GM21825 (cell line): ENCODE measurements around the gene NEMP1.
"Not testable (repeated sequence)": the region's sequence is repeated elsewhere in the genome, so short reads cannot be mapped to it uniquely, and the experiment has no call there.

Source experiments
- ATAC-seq: cut with Tn5 transposase; IDR thresholded peaks from one replicate; pipeline ENCODE4 v1.9.1; 2021; ENCODE audit warnings: mild to moderate bottlenecking, moderate library complexity; ENCODE audit not compliant: unreplicated experiment

Gene NEMP1

GRCh38 chr12:57057067-57057751 is 21.4 kb downstream of the NEMP1 start:
- ATAC-seq, result no peak

- no peak for ATAC-seq
Measured at GRCh38 chr12:57055824-57056223, 22.8 kb downstream of the NEMP1 start.

- ATAC-seq, result not testable (repeated sequence)
Measured at GRCh38 chr12:57053901-57054300, 24.7 kb downstream of the NEMP1 start.

GRCh38 chr12:57053146-57053545 is 25.4 kb downstream of the NEMP1 start:
- not testable (repeated sequence) for ATAC-seq

GRCh38 chr12:57051011-57051410 is 27.6 kb downstream of the NEMP1 start:
- ATAC-seq, result no peak

- no peak for ATAC-seq
Measured at GRCh38 chr12:57049890-57050289, 28.7 kb downstream of the NEMP1 start, which contains the start of gene MYO1A. MYO1A (minus strand) TSS chr12:57050129; CDS start chr12:57048323, 1,806 bp downstream.

GRCh38 chr12:57049119-57049446 is 29.5 kb downstream of the NEMP1 start:
- no peak for ATAC-seq

- no peak for ATAC-seq
Measured at GRCh38 chr12:57048423-57049118, 30.0 kb downstream of the NEMP1 start.

GRCh38 chr12:57047981-57048380 is 30.6 kb downstream of the NEMP1 start:
- no peak for ATAC-seq

GRCh38 chr12:57046947-57047890 is 31.4 kb downstream of the NEMP1 start:
- no peak for ATAC-seq

- no peak for ATAC-seq
Measured at GRCh38 chr12:57046086-57046791, 32.4 kb downstream of the NEMP1 start.

GRCh38 chr12:57044889-57045288 is 33.7 kb downstream of the NEMP1 start:
- ATAC-seq, result no peak

- no peak for ATAC-seq
Measured at GRCh38 chr12:57044468-57044867, 34.1 kb downstream of the NEMP1 start.

- no peak for ATAC-seq
Measured at GRCh38 chr12:57042695-57043094, 35.9 kb downstream of the NEMP1 start.

- no peak for ATAC-seq
Measured at GRCh38 chr12:57040750-57041149, 37.8 kb downstream of the NEMP1 start.

GRCh38 chr12:57040211-57040610 is 38.4 kb downstream of the NEMP1 start:
- ATAC-seq, result no peak

GRCh38 chr12:57039016-57039798 is 39.4 kb downstream of the NEMP1 start:
- ATAC-seq, result no peak

GRCh38 chr12:57037264-57037663 is 41.3 kb downstream of the NEMP1 start:
- no peak for ATAC-seq

- no peak for ATAC-seq
Measured at GRCh38 chr12:57033431-57033830, 45.2 kb downstream of the NEMP1 start.

GRCh38 chr12:57031789-57032188 is 46.8 kb downstream of the NEMP1 start:
- ATAC-seq, result no peak
